ENCODE results near the gene DNAH12. TPM values are rescaled to one million over a fixed set of nuclear protein-coding genes. Genes with fewer than 3 reads are reported as not detected.
"Not testable (repeated sequence)": the region's sequence is repeated elsewhere in the genome, so short reads cannot be mapped to it uniquely, and the experiment has no call there.

DNAH12 gene
- total and polyA plus RNA-seq, 2 experiments from 2014 or later = 0.11 to 0.54 TPM

DNA sequence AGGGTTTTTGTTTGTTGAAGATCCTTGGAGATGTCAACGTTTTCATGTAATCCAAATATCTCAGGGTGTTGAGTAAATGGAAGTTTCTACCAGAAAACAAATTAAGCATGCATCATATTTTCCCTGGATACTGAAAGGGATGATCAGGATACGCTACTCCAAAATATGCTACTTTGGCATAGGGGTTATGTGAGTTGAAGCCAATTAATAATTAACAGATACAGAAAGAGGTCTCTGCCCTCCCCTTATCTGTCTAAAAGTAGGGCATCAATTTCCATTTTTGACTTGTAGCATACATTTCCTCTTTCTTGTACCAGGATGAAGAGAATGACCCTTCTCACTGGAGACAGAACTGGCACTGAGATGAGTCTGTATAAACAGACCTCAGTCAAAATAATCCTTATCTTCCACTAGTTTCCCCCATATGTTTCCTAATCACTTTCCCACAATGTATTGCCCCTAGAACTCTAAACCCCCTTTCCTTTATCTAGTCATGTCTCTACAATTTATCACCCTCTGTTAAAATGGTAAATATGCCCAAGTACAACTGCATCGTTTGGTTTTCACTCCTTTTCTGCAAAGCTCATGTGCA lies 234.3 kb downstream of the DNAH12 start:
- H3K27ac ChIP-seq = no peak overlapping the region
- H3K9me3 ChIP-seq (ENCODE audit: low read depth) = no peaks in the 10 kb centered on the region
- H3K4me2 ChIP-seq (ENCODE audit: unreplicated experiment) = no peak overlapping the region
- H3K79me2 ChIP-seq (ENCODE audit: insufficient read depth) = no peaks in the 10 kb centered on the region
- WGBS, 2 experiments (ENCODE audit: low coverage in 1 of 2, low lambda C conversion rate in 2 of 2, missing lambda C conversion rate in 2 of 2) = 44 to 48% methylated on average over 3 of the region's 3 CpGs
- H3K4me1 ChIP-seq (ENCODE audit: insufficient read depth) = no peaks in the 10 kb centered on the region
- TF ChIP-seq EZH2 (IDR thresholded peaks at IDR 0.05; ENCODE audit: insufficient read depth, poor library complexity, severe bottlenecking) (no peak), EZH2phosphoT487 (IDR thresholded peaks at IDR 0.05; ENCODE audit: insufficient read depth, low read depth) (no peak)
- no peak for DNase-seq
- no peaks in the 10 kb centered on the region for H4K20me1 ChIP-seq (ENCODE audit: insufficient read depth)
- no peak overlapping the region for H2AFZ ChIP-seq
- no peaks in the 10 kb centered on the region for H3K9me2 ChIP-seq (ENCODE audit: insufficient read depth)
- H3K27me3 ChIP-seq (replicated peaks; ENCODE audit: insufficient read depth) = no peaks in the 10 kb centered on the region
- H3K36me3 ChIP-seq (ENCODE audit: low read depth) = no peaks in the 10 kb centered on the region
- no peaks in the 10 kb centered on the region for H3F3A ChIP-seq (ENCODE audit: insufficient read depth)
- no peak overlapping the region for H3K9ac ChIP-seq
- in situ Hi-C loops (cut with MboI) = no loop called here
- no peak overlapping the region for H3K4me3 ChIP-seq

DNA sequence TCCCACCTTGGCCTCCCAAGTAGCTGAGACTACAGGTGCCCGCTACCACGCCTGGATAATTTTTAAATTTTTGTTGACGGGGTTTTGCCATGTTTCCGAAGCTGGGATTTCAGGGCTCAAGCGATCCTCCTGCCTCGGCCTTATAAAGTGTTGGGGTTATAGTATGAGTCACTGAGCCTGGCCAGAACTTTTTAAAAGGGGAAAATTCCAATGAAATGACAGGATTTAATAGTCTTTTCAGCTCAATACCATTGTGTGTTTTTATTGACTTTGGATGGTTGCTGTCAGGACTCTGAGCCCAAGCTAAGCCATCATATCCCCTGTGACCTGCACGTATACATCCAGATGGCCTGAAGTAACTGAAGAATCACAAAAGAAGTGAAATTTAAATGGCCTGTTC lies 240.6 kb downstream of the DNAH12 start:
- DNase-seq = peak; percentile 26
- H3K9me2 ChIP-seq (ENCODE audit: insufficient read depth); H3K9ac ChIP-seq; H3K4me2 ChIP-seq (ENCODE audit: unreplicated experiment); H3F3A ChIP-seq (ENCODE audit: insufficient read depth); H2AFZ ChIP-seq; H3K27me3 ChIP-seq (replicated peaks; ENCODE audit: insufficient read depth); H4K20me1 ChIP-seq (ENCODE audit: insufficient read depth); H3K9me3 ChIP-seq (ENCODE audit: low read depth); H3K27ac ChIP-seq; in situ Hi-C loops (cut with MboI); H3K79me2 ChIP-seq (ENCODE audit: insufficient read depth); H3K36me3 ChIP-seq (ENCODE audit: low read depth); H3K4me3 ChIP-seq; H3K4me1 ChIP-seq (ENCODE audit: insufficient read depth): not testable (repeated sequence)
- 84 to 88% methylated on average over 7 of the region's 7 CpGs for WGBS, 2 experiments (ENCODE audit: low coverage in 1 of 2, low lambda C conversion rate in 2 of 2, missing lambda C conversion rate in 2 of 2)

DNA sequence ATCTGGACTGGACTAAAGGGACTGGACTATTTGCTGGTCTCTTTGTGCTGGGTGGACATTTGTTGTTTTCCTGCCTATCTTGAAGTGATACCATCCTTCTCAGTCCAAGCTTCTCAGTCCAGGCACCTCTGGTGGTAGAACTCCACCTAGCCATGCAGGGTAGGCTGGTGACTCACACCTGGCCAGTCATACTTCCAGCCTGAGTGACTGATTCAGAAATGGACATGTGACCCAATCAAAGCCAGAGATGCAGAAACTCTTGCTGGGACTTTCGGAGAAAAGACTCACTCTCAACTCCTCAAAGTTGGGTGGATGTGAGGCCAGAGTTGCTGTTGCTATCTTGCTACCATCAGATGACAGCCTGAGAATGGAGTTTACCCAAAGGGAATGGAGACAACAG lies 246.1 kb downstream of the DNAH12 start:
- Histone ChIP-seq H4K20me1 (ENCODE audit: insufficient read depth) (no peaks in the 10 kb centered on the region), H3K27ac (no peak overlapping the region), H3F3A (ENCODE audit: insufficient read depth) (no peaks in the 10 kb centered on the region), H3K4me3 (no peak overlapping the region), H3K27me3 (replicated peaks; ENCODE audit: insufficient read depth) (no peaks in the 10 kb centered on the region), H3K9me3 (ENCODE audit: low read depth) (no peaks in the 10 kb centered on the region), H3K79me2 (ENCODE audit: insufficient read depth) (no peaks in the 10 kb centered on the region), H2AFZ (no peak overlapping the region), H3K9ac (no peak overlapping the region), H3K9me2 (ENCODE audit: insufficient read depth) (no peaks in the 10 kb centered on the region), H3K4me2 (ENCODE audit: unreplicated experiment) (no peak overlapping the region), H3K4me1 (ENCODE audit: insufficient read depth) (no peaks in the 10 kb centered on the region), H3K36me3 (ENCODE audit: low read depth) (no peaks in the 10 kb centered on the region)
- peak; percentile 63 for DNase-seq
- WGBS, 2 experiments (ENCODE audit: low coverage in 1 of 2, low lambda C conversion rate in 2 of 2, missing lambda C conversion rate in 2 of 2) = 85 to 100% methylated on average over 1 of the region's 1 CpG
- TF ChIP-seq EZH2 (IDR thresholded peaks at IDR 0.05; ENCODE audit: insufficient read depth, poor library complexity, severe bottlenecking) (no peak), EZH2phosphoT487 (IDR thresholded peaks at IDR 0.05; ENCODE audit: insufficient read depth, low read depth) (no peak)
- in situ Hi-C loops (cut with MboI) = no loop called here

DNA sequence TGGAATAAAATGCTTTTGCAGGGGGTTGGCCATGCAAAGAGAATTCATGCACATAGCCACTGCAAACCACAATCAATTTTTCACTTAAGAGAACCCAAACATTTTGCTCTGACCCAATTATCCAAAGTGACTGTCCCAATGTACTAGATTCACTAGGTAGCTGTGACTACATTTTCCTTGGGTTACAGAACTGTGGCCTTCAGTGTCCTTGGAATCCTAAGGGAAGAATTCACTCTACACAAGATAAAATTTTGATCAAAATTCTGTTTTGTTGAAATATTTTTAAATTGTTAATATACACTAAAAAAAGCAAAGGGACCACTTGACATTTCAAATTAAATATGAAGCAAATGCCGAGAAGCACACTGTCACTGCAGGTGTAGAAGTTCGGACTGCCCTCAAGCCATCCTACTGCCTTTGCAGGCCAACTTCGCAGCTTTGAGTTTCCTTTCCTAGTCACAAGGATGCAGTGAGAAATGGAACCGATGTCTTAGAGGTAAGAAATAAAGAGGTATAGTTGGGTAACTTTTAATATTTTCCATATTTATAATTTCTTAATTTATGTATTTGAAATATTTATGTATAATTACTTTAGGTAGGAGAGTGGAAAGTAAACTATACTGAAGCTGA lies 251.1 kb downstream of the DNAH12 start:
- H3K79me2 ChIP-seq (ENCODE audit: insufficient read depth) = no peaks in the 10 kb centered on the region
- no peaks in the 10 kb centered on the region for H3K27me3 ChIP-seq (replicated peaks; ENCODE audit: insufficient read depth)
- TF ChIP-seq EZH2 (IDR thresholded peaks at IDR 0.05; ENCODE audit: insufficient read depth, poor library complexity, severe bottlenecking) (no peak), EZH2phosphoT487 (IDR thresholded peaks at IDR 0.05; ENCODE audit: insufficient read depth, low read depth) (no peak)
- WGBS, 2 experiments (ENCODE audit: low coverage in 1 of 2, low lambda C conversion rate in 2 of 2, missing lambda C conversion rate in 2 of 2) = 83 to 86% methylated on average over 4 of the region's 4 CpGs
- no peak overlapping the region for H3K9ac ChIP-seq
- H3K9me2 ChIP-seq (ENCODE audit: insufficient read depth) = no peaks in the 10 kb centered on the region
- no peak overlapping the region for H3K27ac ChIP-seq
- DNase-seq = no peak
- H3K36me3 ChIP-seq (ENCODE audit: low read depth) = no peaks in the 10 kb centered on the region
- in situ Hi-C loops (cut with MboI) = no loop called here
- no peaks in the 10 kb centered on the region for H3F3A ChIP-seq (ENCODE audit: insufficient read depth)
- no peaks in the 10 kb centered on the region for H3K4me1 ChIP-seq (ENCODE audit: insufficient read depth)
- no peak overlapping the region for H2AFZ ChIP-seq
- no peak overlapping the region for H3K4me3 ChIP-seq
- H3K4me2 ChIP-seq (ENCODE audit: unreplicated experiment) = no peak overlapping the region
- H3K9me3 ChIP-seq (ENCODE audit: low read depth) = no peaks in the 10 kb centered on the region
- H4K20me1 ChIP-seq (ENCODE audit: insufficient read depth) = no peaks in the 10 kb centered on the region
